Naive thymus-derived CD4-positive, alpha-beta T cell (primary cell): ENCODE results near the gene SULF2. TPM values are rescaled to one million over a fixed set of nuclear protein-coding genes. Genes with fewer than 3 reads are reported as not detected.

Experiments
- ATAC-seq: fragments of 150-1000 bp; cut with Tn5 transposase; 2 replicates; pipeline ENCODE4 v1.10.0; 2021; ENCODE audit warnings: mild to moderate bottlenecking, moderate library complexity
- CTCF ChIA-PET: fragments of 350-600 bp; sonication (Branson Sonifier 250); formaldehyde crosslinking; loops from one replicate; lab custom pipeline; 2021; ENCODE audit warnings: antibody characterized with exemption; lab: Charles Lee
- POLR2A ChIA-PET: fragments of 350-600 bp; sonication (Branson Sonifier 250); formaldehyde crosslinking; loops from one replicate; lab custom pipeline; 2021; ENCODE audit warnings: antibody characterized with exemption, inconsistent platforms; lab: Charles Lee
- DNase-seq, 9 donors: peaks; one replicate each; pipeline versions ENCODE4 v3.0.0 to v3.0.0-alpha.2; 2020 to 2022; ENCODE audit warnings: mixed read lengths in 1 of 9
- H3K27ac ChIP-seq: one replicate; pipeline ENCODE4 v1.7.0; 2013; ENCODE audit warnings: mild to moderate bottlenecking, low read depth, low read length, moderate library complexity
- H3K27me3 ChIP-seq, 2 donors: one replicate each; pipeline ENCODE4 v1.7.0; 2013; ENCODE audit warnings: low read length in 2 of 2, mild to moderate bottlenecking in 2 of 2, moderate library complexity in 2 of 2; ENCODE audit not compliant: control insufficient read depth in 2 of 2, insufficient read depth in 2 of 2
- H3K36me3 ChIP-seq, 3 experiments: 1 replicate in 2 of 3; 2 replicates in 1 of 3; pipeline ENCODE4 v1.7.0; 2013; ENCODE audit warnings: low read length in 3 of 3, mild to moderate bottlenecking in 3 of 3, moderate library complexity in 1 of 3; ENCODE audit not compliant: insufficient read depth in 3 of 3, control insufficient read depth in 2 of 3
- H3K4me1 ChIP-seq, 2 donors: one replicate each; pipeline ENCODE4 v1.7.0; 2013; ENCODE audit warnings: low read length in 2 of 2, mild to moderate bottlenecking in 2 of 2, moderate library complexity in 1 of 2; ENCODE audit not compliant: control insufficient read depth in 2 of 2, insufficient read depth in 2 of 2
- H3K4me3 ChIP-seq: 2 replicates; pipeline ENCODE4 v1.7.0; 2013; ENCODE audit warnings: mild to moderate bottlenecking, low read length
- H3K9me3 ChIP-seq, 3 experiments: 1 replicate in 2 of 3; 2 replicates in 1 of 3; pipeline ENCODE4 v1.7.0; 2013; ENCODE audit warnings: low read length in 3 of 3; ENCODE audit not compliant: control insufficient read depth in 2 of 3
- H3K27ac Mint-ChIP-seq, 9 donors: one replicate each; pipeline ENCODE4 v1.8.0; 2020 to 2022; ENCODE audit warnings: mixed read lengths in 9 of 9, mild to moderate bottlenecking in 8 of 9, moderate library complexity in 5 of 9, inconsistent platforms in 2 of 9
- H3K27me3 Mint-ChIP-seq, 5 donors: one replicate each; pipeline ENCODE4 v1.8.0; 2021 to 2022; ENCODE audit warnings: mixed read lengths in 5 of 5, mild to moderate bottlenecking in 1 of 5
- H3K36me3 Mint-ChIP-seq, 5 donors: one replicate each; pipeline ENCODE4 v1.8.0; 2020 to 2022; ENCODE audit warnings: mixed read lengths in 5 of 5, mild to moderate bottlenecking in 3 of 5, inconsistent platforms in 1 of 5
- H3K4me1 Mint-ChIP-seq, 7 donors: one replicate each; pipeline ENCODE4 v1.8.0; 2020 to 2022; ENCODE audit warnings: mixed read lengths in 7 of 7, mild to moderate bottlenecking in 3 of 7, inconsistent platforms in 1 of 7
- H3K4me3 Mint-ChIP-seq, 10 donors: one replicate each; pipeline ENCODE4 v1.8.0; 2020 to 2022; ENCODE audit warnings: mild to moderate bottlenecking in 10 of 10, mixed read lengths in 10 of 10, moderate library complexity in 6 of 10, inconsistent platforms in 2 of 10
- H3K9me3 Mint-ChIP-seq, 11 donors: one replicate each; pipeline ENCODE4 v1.8.0; 2020 to 2022; ENCODE audit warnings: mixed read lengths in 11 of 11, mild to moderate bottlenecking in 4 of 11, inconsistent platforms in 1 of 11, moderate library complexity in 1 of 11
- intact Hi-C, 2 donors: fragments of 100-400 bp; cut with micrococcal nuclease; formaldehyde crosslinking; loops; one replicate each; pipeline ENCODE4 v1.15.1; 2023
- polyA plus RNA-seq, 2 donors: library from polyadenylated mRNA; unstranded; fragments of 300-500 nt; fragmentation: Illumina TruSeq; gene quantifications; one replicate each; pipeline ENCODE4 v1.2.3, GENCODE V29; 2021
- total RNA-seq, 6 experiments: library from RNA in 5 of 6; stranded (reverse) in 5 of 6; gene quantifications; 1 replicate in 5 of 6; 2 replicates in 1 of 6; pipeline ENCODE4 v1.2.3 and lab custom pipeline; 2021 to 2026

Gene SULF2
- total and polyA plus RNA-seq, 7 experiments from 2014 or later = 0.43 to 133 (median 1.5) TPM

DNA sequence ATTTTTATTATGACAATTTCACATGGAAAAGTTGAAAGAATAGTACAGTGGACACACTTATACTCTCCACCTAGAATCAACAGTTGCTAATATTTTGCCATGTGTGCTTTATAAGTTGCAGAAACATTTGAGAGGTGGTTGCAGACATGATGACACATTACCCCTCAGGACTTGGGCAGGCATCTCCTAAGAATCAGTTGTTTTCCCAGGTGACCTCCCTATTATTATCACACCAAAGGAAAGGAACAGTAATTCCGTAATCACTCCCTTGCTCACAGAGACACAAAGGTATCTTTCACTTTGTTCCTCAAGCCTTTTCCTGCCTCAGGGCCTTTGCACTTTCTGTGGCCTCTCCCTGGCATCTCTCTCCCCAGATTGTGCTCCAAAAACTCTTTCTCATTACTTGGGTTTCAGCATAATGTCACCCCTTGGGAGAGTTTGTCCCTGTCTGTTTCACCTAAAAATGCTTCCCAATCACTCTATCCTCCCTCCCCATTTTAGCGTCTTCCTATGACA lies 5.9 kb upstream of the SULF2 start:
- H3K27me3 Mint-ChIP-seq = peaks cover 36 to 53% (median 47%) of the 10 kb centered on the region in 5 donors
- peaks cover 3 to 10% (median 5%) of the 10 kb centered on the region in 7 donors for H3K4me1 Mint-ChIP-seq
- H3K36me3 ChIP-seq = no peaks in the 10 kb centered on the region
- DNase-seq (no peak), ATAC-seq (no peak)
- ChIA-PET POLR2A (no interaction called here), CTCF (no interaction called here)
- no peak overlapping the region for H3K4me3 Mint-ChIP-seq
- no peak overlapping the region for H3K4me3 ChIP-seq
- no peaks in the 10 kb centered on the region for H3K9me3 Mint-ChIP-seq
- H3K27ac ChIP-seq = no peak overlapping the region
- intact Hi-C loops = no loop called here
- no peaks in the 10 kb centered on the region for H3K27me3 ChIP-seq
- no peaks in the 10 kb centered on the region for H3K4me1 ChIP-seq
- no peak overlapping the region for H3K27ac Mint-ChIP-seq
- no peaks in the 10 kb centered on the region for H3K9me3 ChIP-seq
- H3K36me3 Mint-ChIP-seq = no peaks in the 10 kb centered on the region

DNA sequence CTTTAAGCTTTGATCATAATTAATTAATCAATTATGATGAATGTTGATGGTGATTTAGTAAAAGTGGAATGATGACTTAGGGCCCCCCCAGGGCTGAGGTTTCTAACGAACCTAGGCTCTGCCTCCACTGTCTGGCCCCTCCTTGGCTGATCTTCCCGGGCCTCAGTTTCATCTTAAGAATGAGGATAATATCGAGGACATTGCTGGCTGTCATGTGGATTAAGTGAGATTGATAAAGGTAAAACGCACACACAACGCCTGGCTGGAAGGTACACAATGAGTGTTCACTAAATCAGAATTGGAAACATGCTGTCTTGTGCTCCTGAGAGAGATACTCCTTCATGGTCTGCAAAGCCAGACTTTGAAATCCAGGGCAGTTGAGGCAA lies 5.3 kb upstream of the SULF2 start:
- DNase-seq (no peak), ATAC-seq (no peak)
- Histone ChIP-seq H3K27ac (no peak overlapping the region), H3K27me3 (no peaks in the 10 kb centered on the region), H3K4me1 (no peaks in the 10 kb centered on the region), H3K9me3 (no peaks in the 10 kb centered on the region), H3K36me3 (no peaks in the 10 kb centered on the region), H3K4me3 (no peak overlapping the region)
- CTCF ChIA-PET = no interaction called here
- POLR2A ChIA-PET = no interaction called here
- Mint-ChIP-seq H3K9me3 (no peaks in the 10 kb centered on the region), H3K27me3 (peaks cover 40 to 57% (median 50%) of the 10 kb centered on the region in 5 donors), H3K4me1 (peaks cover 7 to 14% (median 9%) of the 10 kb centered on the region in 7 donors), H3K27ac (no peak overlapping the region), H3K4me3 (no peak overlapping the region), H3K36me3 (no peaks in the 10 kb centered on the region)
- intact Hi-C loops = no loop called here

DNA sequence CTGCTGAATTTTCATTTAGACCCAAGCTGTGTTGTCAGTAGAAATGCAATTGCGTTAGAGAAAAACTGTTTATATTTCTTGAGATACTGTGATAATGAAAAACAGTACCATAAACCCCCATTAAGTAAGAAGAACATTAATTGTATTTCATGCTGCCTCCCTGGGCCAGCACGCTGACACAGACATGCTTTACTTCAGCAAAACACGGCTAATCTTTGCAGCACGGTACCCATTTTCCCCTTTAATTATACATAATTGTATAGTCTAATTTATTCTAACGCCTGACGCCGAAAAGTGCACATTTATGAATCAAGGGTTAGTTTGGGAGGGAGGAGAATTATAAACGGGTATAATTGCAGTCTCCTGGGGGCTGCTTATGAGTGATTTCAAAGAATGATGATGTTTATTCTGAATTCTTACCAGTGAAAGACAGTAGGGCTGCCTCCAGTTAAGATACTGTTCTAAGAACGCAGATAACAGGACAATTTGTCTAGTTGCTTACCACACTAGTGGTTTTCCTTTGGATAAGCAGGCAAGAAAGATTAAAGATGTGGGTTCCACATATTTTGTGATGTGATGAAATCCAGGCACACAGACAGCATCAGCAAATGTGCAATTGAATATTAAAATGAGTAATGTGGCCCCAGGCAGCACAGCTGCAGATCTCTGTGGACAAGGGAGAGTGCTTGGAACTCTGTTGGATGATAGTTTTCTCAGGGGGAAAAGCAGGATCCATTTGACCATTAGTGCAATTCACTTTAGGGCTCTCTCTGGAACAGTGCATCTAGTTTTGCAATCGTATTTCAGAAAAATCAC lies 4.7 kb upstream of the SULF2 start:
- Mint-ChIP-seq H3K27me3 (peaks cover 40 to 57% (median 50%) of the 10 kb centered on the region in 5 donors), H3K4me3 (no peak overlapping the region), H3K9me3 (no peaks in the 10 kb centered on the region), H3K4me1 (peaks cover 7 to 14% (median 9%) of the 10 kb centered on the region in 7 donors), H3K27ac (no peak overlapping the region), H3K36me3 (no peaks in the 10 kb centered on the region)
- intact Hi-C loops = loop anchor here in 1 of 2 donors (10.0 kb wide), 1 partner anchor 835 kb away; no protein-coding TSS in a partner anchor
- H3K4me3 ChIP-seq = no peak overlapping the region
- ATAC-seq (peak; percentile 46), DNase-seq (no peak)
- no peaks in the 10 kb centered on the region for H3K36me3 ChIP-seq
- no peaks in the 10 kb centered on the region for H3K27me3 ChIP-seq
- no peaks in the 10 kb centered on the region for H3K4me1 ChIP-seq
- no peak overlapping the region for H3K27ac ChIP-seq
- no peaks in the 10 kb centered on the region for H3K9me3 ChIP-seq
- CTCF ChIA-PET = no interaction called here
- POLR2A ChIA-PET = no interaction called here

DNA sequence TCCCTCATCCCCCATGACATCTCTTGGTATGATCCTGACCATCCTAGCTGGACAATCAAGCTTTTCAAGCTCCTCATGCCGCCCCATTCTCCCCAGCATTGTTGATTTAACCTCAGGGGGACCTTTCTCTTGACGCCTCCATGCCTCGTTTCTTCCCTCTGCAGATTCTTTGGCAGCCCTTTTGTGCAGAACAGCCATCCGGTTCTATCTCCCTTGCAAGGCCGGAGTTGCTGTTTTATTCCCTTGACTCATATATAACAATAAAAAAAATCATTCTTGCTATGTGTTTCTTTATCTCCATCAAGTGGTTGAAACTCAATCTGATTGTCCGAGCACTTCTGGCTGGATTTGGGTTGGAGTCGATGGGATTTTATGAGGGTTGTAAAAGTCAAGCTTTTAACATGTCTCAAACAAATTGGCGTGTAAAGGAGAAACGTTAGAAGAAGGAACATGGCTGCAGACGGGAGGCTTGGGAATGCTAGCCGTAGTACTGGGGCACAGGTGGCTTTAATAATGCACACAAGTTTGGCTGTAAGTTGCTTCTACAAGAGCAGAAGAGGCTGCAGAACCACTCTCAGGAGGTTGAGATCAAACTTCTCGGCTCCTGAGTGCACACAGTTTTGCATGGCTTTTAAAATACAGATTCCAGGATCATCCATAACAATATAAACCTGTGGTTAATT lies 3.9 kb upstream of the SULF2 start:
- H3K27ac Mint-ChIP-seq = no peak overlapping the region
- no peak overlapping the region for H3K4me3 Mint-ChIP-seq
- no peaks in the 10 kb centered on the region for H3K36me3 Mint-ChIP-seq
- DNase-seq (no peak), ATAC-seq (no peak)
- Histone ChIP-seq H3K4me1 (no peaks in the 10 kb centered on the region), H3K27ac (no peak overlapping the region), H3K9me3 (no peaks in the 10 kb centered on the region), H3K36me3 (no peaks in the 10 kb centered on the region), H3K27me3 (peaks cover 0 to 6% of the 10 kb centered on the region in 2 donors), H3K4me3 (no peak overlapping the region)
- peaks cover 7 to 18% (median 11%) of the 10 kb centered on the region in 7 donors for H3K4me1 Mint-ChIP-seq
- intact Hi-C loops = loop anchor here in 1 of 2 donors (10.0 kb wide), 1 partner anchor 836 kb away; no protein-coding TSS in a partner anchor
- peaks cover 44 to 63% (median 54%) of the 10 kb centered on the region in 5 donors for H3K27me3 Mint-ChIP-seq
- H3K9me3 Mint-ChIP-seq = no peaks in the 10 kb centered on the region
- ChIA-PET CTCF (no interaction called here), POLR2A (interaction anchor here (0.5 kb wide), 1 partner anchor 59 kb away, joined by 3 read pairs; no protein-coding TSS in a partner anchor)

DNA sequence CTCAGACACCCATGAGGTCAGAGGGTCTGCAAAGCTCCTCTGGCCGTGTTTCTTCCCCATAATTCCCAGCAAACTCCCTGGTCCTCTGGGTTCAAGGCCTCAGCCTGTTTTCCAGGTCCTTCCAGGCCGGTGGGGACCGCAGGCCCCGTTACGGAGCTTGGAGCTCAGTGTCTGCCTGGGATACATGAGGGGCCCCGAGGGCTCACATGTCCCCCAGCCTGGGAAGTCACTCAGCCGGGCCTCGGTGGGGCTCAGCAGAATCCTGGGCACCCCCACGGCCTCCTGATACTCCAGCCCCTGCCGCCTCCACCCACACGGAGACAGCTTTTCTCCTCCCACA lies 3.4 kb upstream of the SULF2 start:
- H3K27ac ChIP-seq = no peak overlapping the region
- Mint-ChIP-seq H3K9me3 (no peaks in the 10 kb centered on the region), H3K4me1 (peaks cover 7 to 23% (median 16%) of the 10 kb centered on the region in 7 donors), H3K27me3 (peaks cover 49 to 68% (median 60%) of the 10 kb centered on the region in 5 donors), H3K36me3 (peaks cover 0 to 2% (median 0%) of the 10 kb centered on the region in 5 donors), H3K27ac (no peak overlapping the region), H3K4me3 (no peak overlapping the region)
- H3K9me3 ChIP-seq = no peaks in the 10 kb centered on the region
- no peaks in the 10 kb centered on the region for H3K36me3 ChIP-seq
- CTCF ChIA-PET = no interaction called here
- H3K27me3 ChIP-seq = peaks cover 0 to 10% of the 10 kb centered on the region in 2 donors
- POLR2A ChIA-PET = interaction anchor here (0.5 kb wide), 1 partner anchor 58 kb away, joined by 3 read pairs; no protein-coding TSS in a partner anchor
- intact Hi-C loops = loop anchor here in 1 of 2 donors (10.0 kb wide), 1 partner anchor 836 kb away; no protein-coding TSS in a partner anchor
- H3K4me1 ChIP-seq = no peaks in the 10 kb centered on the region
- no peak overlapping the region for H3K4me3 ChIP-seq
- ATAC-seq = no peak
- no peak for DNase-seq

DNA sequence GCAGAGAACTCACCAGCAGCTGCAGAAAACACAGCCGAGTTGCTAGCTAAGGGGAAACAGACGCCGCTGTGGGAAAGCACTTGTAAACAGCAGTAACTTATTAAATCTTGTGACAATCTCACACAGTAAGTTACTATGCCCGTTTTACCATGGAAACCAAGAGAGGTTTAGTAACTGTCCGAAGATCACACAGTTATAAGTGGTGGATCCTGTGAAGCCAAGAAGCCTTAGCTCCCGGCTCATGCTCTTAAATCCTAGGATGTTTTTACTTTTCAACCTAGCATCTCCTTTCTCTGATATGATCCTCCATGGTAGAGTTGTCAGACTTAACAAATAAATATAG lies 1.5 kb upstream of the SULF2 start:
- peaks cover 64 to 80% (median 73%) of the 10 kb centered on the region in 5 donors for H3K27me3 Mint-ChIP-seq
- no peaks in the 10 kb centered on the region for H3K9me3 ChIP-seq
- H3K36me3 Mint-ChIP-seq = peaks cover 0 to 3% (median 0%) of the 10 kb centered on the region in 5 donors
- H3K27ac ChIP-seq = no peak overlapping the region
- H3K36me3 ChIP-seq = no peaks in the 10 kb centered on the region
- DNase-seq (no peak), ATAC-seq (no peak)
- H3K4me1 ChIP-seq = no peaks in the 10 kb centered on the region
- POLR2A ChIA-PET = no interaction called here
- H3K27me3 ChIP-seq = peaks cover 0 to 14% of the 10 kb centered on the region in 2 donors
- no peak overlapping the region for H3K4me3 ChIP-seq
- peak overlapping the region; percentile 51 to 87 (median 78) for H3K4me3 Mint-ChIP-seq
- H3K4me1 Mint-ChIP-seq = peaks cover 7 to 23% (median 17%) of the 10 kb centered on the region in 7 donors
- intact Hi-C loops = loop anchor here (1.0 to 10.0 kb wide), 3 partner anchors 62 to 838 kb away; no protein-coding TSS in a partner anchor
- CTCF ChIA-PET = no interaction called here
- H3K9me3 Mint-ChIP-seq = no peaks in the 10 kb centered on the region
- no peak overlapping the region for H3K27ac Mint-ChIP-seq
